DMS53 treated with DMSO at 0.1 percent for 48 hours (cell line): ENCODE results near the gene PTGES.
"Not testable (repeated sequence)": the region's sequence is repeated elsewhere in the genome, so short reads cannot be mapped to it uniquely, and the experiment has no call there.

ENCODE experiments used
- DNase-seq: peaks from one replicate; lab custom pipeline; 2025; ENCODE audit not compliant: unreplicated experiment; lab: John Stamatoyannopoulos, UW

PTGES gene

GRCh38 chr9:129773262-129774048 is 20.6 kb upstream of the PTGES start:
- DNase-seq: no peak

- no peak for DNase-seq
These were observed 17.9 kb upstream of the PTGES start for GRCh38 chr9:129770741-129771140.

GRCh38 chr9:129769669-129770068 is 16.8 kb upstream of the PTGES start:
- no peak for DNase-seq

- DNase-seq: no peak
These were observed 15.6 kb upstream of the PTGES start for GRCh38 chr9:129768486-129768885.

GRCh38 chr9:129765764-129766317 is 13.0 kb upstream of the PTGES start:
- DNase-seq: no peak

- DNase-seq: no peak
These were observed 10.4 kb upstream of the PTGES start for GRCh38 chr9:129762985-129763926.

GRCh38 chr9:129762370-129762984 is 9.6 kb upstream of the PTGES start:
- peak; percentile 19 for DNase-seq

GRCh38 chr9:129761901-129762369 is 9.1 kb upstream of the PTGES start:
- DNase-seq: no peak

- no peak for DNase-seq
These were observed 8.6 kb upstream of the PTGES start for GRCh38 chr9:129761293-129761900.

- DNase-seq: not testable (repeated sequence)
These were observed 7.9 kb upstream of the PTGES start for GRCh38 chr9:129760784-129761183.

- no peak for DNase-seq
These were observed 7.1 kb upstream of the PTGES start for GRCh38 chr9:129759804-129760502.

- no peak for DNase-seq
These were observed 6.5 kb upstream of the PTGES start for GRCh38 chr9:129759319-129759718.

- no peak for DNase-seq
These were observed 4.2 kb upstream of the PTGES start for GRCh38 chr9:129757045-129757444.

- no peak for DNase-seq
These were observed 3.3 kb upstream of the PTGES start for GRCh38 chr9:129756191-129756590.

- no peak for DNase-seq
These were observed 2.3 kb upstream of the PTGES start for GRCh38 chr9:129755151-129755550.

GRCh38 chr9:129751841-129752801 is 721 bp downstream of the PTGES start:
- peak; percentile 32 for DNase-seq

- DNase-seq: no peak
These were observed 2.7 kb downstream of the PTGES start for GRCh38 chr9:129750013-129750638.

- no peak for DNase-seq
These were observed 3.3 kb downstream of the PTGES start for GRCh38 chr9:129749575-129749974.
